KG1 (cell line): Measurements from ENCODE around the gene MYO3B.

ENCODE experiments used
- DNase-seq: peaks from one replicate; lab custom pipeline; 2025; lab: John Stamatoyannopoulos, UW

MYO3B gene

DNA sequence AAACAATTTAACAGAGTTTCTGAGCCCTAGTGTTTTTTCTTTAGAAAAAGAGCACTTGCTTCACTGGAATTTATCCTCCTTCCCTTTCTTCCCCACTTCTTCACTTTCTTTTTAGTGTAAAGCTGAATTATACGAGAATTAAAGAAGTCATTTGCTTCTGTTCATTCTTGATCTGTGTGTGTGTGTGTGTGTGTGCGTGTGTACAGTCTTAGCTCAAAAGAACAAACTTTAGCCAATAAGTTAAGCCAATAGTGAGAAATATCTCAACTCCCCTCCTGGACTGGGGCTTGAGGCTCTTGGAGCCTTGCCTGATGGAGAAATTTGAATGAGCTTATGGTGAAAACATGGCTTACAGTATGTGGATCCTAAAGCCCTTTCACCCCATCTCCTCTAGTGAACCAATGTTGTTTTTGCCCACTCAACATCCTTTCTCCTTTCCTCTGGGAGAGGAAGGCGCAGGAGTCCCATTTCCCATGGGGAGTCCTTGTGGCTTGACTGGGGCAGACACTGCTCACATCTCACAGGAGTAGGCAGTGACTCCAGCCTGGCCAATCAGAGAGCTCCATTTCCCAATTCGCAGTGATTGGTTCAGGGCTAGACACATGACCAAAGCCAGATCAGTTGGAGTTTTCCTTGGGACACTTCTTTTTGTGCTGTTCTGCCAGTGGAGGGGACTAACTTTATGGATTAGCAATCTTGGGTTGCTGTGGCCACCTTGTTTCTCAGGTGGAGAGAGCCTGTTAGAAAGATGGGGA, 16.3 kb upstream of the MYO3B start:
- no peak for DNase-seq

DNA sequence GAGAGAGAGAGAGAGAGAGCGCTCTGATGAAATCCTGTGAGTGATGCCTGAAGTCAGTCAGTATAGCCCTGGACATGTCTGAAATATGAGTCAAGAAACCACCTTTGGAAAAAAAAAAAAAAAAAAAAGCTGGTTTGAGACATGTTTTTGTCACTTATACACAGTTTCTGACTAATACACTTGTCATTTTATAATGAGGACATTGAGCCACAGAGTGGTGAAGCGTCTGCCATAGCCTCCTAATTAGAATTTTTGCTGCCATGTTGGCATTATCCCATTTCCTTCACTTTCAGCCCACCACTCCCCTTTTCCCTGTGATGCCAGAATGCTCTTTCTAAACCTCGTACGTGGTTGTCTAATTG, 15.7 kb upstream of the MYO3B start:
- DNase-seq = no peak

DNA sequence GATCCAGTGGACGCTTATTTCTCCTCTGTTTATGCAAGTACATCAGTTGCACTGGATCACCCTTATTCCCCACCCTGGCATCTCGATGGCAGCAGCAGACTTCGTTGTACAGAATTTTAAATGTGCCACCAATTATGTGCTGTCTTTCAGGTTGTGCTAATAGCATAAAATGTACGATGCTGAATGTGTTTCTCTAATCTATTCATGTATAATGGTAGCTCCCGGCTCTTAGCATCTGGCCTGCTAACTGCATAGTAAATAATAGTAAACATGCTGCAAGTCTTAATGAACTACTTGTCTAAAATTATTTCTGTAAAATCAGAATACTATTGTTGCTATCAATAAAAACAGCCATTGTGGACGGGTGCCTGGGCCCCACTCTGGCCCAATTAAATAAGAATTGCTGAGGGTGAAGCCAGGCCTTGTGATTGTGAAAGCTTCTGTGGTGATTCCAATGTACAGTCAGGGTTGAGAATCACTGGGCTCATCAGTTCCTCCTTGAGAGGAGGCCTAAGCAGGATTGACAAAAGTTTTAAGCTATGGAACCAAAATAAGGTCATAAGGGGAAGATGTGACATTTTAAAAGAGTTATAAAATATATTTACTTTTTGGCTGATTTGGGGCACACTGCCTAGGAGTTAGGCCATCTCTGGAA, 14.4 kb upstream of the MYO3B start:
- DNase-seq = no peak

DNA sequence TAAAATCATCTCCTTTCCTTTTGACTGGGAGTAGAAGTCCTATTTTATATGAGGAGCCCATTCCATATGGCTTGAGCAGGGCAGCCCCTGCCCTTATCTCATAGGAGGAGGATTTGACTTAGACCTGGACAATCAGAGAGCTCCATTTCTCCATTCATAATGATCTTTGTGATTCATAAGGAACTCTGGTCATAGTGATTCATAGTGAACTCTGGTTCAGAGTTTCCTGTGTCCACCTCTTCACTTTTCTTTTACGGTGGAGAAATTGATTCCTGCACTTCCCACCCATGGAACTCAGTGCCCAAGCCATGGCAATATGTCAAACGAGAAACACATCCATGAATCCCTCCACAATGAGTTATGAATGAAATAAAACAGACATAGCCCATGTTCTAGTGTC, 12.8 kb upstream of the MYO3B start:
- no peak for DNase-seq

DNA sequence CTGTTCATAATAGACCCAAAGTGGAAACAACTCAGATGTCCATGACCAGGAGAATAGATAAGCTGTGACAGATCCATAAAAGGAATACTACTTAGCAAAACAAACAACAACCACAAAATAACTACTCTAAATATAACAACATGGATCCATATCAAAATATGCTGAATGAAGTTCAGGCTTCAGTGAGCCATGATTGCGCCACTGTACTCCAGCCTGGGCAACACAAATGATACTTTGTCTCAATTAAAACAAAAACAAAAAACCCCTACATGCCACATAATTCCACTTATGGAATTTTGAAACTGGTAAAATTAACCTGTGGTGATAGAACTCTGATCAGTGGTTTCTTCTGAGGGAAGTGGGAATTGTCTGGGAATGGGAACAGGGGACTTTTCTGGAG, 11.2 kb upstream of the MYO3B start:
- no peak for DNase-seq

DNA sequence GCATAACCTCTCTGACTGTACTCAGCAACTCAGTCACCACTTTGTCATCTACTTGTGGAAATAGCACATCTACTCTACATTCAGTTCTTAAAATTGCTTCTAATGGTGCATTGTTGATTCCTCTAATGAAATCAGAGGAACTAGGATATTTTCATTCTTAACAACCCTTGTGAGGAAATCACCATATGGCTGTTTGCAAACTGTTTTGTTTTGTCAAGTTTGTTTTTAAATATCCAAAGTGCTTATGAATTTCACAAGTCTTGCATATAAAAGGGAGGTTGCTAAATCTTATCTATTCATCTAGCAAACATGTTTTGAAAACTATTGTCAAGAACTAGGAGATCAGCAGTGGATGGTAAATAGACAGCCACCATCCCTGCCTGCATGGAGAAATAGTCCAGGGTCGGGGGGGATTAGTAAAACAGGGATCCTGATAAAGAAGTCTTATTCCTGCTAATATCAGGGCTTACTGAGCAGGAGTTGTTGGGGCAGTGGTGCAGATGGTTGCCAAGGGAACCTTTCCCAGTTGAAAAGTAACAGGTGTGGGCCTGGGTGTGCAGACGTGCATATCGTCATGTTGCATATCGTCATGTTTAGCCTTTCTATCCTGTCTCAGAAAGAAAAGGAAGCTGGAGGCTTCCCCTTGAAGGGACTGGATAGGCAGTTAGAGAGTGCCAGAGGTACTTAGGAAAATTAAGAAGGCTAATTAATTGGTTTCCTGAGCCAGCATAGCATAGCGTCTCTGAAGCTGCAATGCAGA, 7.5 kb upstream of the MYO3B start:
- DNase-seq = no peak

DNA sequence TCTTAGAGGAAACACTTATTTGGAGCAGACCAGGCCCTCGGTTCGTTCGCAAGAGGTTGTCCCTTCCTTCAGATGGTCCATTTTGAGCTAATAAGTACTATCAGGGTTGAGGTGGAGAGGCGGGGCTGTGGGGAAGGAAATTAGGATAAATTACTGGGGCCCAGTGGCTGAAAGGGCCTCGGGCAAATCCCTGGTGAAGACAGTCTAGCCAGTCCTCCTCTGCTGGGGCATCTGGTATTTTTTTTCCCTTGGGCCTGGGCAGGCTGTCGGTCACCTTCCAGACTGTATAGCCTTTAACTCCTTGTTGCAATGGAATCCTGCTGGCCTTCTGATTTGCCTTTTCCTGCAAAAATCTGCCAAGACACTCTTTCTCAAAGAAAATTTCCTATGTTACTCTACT, 1.7 kb upstream of the MYO3B start:
- DNase-seq = no peak

DNA sequence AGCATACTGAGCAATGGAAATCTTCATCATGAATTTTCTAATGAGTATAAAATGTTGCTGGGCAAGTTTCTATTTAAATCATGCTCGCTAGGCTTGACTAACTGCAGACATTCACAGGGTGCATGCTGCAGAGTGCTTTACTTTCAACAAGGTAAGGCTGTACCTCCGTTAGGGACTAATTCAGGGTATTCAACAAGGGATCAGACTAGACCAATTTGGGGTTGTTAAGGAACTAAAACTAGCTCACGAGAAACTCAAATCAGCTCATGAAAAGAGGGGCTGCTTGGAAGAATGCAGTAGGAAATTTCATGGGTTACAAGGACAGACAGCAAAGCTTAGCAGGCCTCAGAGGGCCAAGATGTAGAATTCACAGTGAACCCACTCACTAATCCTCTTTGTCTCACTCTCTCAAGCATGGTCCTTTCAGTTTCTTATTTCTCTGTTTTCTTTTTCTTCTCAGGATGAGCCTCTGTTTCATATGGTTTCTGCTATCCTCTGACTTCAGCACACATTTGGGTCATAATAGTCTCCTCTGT, 2.2 kb downstream of the MYO3B start:
- no peak for DNase-seq

DNA sequence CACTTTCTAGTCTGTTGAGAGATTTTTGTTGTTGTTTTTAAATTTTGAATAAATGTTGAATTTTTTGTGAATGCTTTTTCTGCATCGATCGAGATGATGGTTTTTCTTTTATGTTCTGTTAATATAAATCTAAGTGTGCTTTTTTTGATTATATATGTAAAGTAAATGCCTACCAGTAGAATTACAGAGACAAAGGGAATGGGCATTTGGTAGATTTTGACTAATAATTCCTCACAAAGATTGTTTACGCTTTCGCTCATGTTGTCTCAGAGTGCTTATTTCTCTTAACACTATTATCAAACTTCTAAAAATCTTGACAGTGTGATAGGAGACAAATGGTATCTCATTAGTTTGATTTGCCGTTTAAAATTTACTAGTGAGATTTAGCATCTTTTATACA, 3.7 kb downstream of the MYO3B start:
- no peak for DNase-seq

DNA sequence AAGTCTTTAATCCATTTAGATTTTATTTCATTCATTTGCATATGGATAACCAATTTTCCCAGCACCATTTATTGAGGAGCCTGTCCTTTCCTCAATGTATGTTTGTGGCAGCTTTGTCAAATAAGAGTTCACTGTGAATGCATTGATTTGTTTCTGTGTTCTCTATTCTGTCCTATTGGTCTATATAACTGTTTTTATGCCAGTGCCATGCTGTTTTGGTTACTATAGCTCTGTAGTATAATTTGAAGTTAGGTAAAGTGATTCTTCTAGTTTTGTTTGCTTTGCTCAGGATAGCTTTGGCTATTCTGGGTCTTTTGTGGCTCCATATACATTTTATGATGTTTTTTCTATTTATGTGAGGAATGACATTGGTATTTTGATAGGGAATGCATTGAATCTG, 7.4 kb downstream of the MYO3B start:
- no peak for DNase-seq

DNA sequence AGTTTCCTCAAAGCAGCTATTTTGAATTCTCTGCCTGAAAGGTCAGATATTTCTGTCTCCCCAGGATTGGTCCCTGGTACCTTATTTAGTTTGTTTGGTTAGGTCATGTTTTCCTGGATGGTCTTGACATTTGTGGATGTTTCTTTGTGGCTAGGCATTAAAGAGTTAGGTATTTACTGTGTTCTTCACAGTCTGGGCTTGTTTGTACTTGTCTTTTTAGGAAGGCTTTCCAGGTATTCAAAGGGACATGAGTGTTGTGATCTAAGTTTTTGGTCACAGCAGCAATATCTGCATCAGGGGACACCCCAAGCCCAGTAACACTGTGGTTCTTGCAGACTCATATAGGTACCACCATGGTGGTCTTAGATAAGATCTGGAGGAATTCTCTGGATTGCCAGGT, 11.8 kb downstream of the MYO3B start:
- DNase-seq = no peak

DNA sequence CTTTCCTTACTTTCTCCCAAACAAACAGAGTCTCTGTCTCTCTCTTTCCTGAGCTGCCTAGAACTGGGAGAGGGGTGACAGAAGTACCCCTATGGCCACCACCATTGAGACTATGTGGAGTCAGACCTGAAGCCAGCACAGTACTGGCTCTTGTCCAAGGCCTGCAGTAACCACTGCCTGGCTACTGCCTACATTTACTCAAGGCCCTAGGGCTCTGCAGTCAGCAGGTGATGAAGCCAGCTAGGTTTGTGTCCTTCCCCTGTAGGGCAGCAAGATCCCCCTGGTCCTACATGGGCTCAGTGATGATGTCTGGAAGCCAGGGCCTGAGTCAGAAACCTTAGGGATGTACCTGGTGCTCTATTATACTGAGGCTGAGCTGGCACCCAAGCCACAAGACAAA, 12.2 kb downstream of the MYO3B start:
- no peak for DNase-seq

DNA sequence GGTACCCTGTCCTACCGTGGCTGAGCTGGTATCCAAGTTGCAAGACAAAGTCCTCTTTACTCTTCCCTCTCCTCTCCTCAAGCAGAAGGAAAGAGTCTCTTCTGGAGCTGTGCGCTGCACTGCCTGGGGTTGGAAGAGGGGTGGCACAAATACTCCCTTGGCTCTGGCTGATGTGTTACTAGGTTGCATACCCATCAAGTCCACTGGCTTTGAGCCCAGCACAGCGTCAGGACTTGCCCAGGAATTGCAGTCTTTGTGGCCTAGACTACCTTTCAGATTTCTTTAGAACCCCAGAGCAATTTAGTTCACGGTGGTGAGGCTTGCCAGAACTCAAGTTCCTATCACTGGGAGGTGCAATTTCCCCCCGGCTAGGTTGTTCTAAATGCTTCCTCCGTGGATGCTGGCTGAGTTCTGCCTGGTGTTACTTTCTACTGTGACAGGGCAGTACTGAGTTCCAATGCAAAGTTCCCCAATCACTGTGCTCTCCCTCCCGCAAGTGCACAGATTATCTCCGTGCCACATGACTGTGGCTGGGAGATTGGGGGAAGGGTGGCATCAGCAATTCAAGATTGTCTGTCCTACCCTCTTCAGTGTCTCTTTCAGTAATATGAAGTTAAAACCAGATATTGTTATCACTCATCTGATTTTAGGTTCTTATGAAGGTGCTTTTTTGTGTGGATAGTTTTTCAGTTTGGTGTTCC, 13.4 kb downstream of the MYO3B start:
- DNase-seq = no peak

DNA sequence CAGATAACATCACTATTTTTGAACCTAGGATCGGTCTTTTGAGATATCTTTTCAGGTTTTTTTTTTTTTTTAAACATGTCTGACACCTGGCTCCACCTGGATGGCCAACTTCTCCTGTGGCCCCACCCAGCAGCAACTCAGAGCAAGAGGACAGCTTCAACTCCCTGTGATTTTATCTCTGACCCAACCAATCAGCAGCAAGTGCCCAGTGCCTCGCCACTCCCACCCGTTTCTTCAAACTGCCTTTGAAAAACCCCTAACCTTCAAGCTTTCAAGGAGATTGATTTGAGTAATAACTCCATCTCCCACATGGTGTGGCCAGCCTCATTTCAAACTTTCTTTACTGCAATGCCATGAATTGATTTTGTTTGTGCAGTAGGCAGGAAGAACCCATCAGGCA, 19.0 kb downstream of the MYO3B start:
- no peak for DNase-seq

DNA sequence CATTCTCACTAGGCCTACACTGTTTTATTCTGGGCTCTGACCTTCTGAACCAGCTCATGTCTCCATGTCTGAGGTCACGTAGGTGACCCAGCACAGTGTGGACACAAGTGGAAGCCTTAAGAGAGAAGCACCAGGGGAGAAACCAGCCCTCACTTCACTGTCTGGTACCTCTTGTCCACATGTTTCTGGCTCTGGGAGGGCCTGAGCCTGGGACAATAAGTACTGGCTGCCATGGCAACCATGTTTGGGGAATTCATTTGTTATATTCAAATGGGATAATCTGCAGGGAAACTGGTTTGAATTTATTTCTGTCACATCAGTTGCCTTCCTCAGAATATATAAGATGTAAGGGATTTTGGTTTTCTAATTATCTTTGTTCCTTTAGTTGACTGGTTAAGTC, 23.3 kb downstream of the MYO3B start:
- DNase-seq = no peak

DNA sequence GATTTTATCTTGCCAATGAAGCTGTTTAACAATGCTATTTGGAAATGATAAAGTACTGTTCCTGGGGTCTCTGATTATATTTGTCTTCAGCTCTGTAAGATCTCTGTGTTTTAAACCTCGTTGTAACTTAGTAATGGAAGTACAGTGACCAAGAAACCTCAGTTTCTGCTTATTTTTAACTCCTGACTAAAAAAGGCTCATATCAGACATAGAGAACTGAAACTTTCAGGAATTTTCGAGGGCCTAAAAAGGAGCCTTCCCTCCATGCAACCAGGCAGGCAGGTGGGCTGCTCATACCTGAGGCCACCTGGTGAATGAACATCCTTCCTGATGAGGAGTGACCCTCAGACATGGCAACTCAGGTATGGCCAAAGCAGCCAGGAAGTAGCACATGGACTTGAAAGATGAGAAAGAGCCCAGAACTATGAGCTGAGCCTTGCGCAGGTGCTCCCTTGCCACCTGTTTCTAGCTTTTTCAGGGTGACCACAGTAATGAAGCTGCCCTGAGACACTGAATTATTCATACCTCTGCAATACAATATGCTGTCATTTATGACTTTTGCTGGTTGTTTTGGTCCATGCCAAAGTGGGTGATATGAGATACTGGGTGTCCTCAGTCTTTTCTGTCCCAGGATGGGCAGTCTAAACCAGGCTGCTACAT, 23.9 kb downstream of the MYO3B start:
- no peak for DNase-seq

DNA sequence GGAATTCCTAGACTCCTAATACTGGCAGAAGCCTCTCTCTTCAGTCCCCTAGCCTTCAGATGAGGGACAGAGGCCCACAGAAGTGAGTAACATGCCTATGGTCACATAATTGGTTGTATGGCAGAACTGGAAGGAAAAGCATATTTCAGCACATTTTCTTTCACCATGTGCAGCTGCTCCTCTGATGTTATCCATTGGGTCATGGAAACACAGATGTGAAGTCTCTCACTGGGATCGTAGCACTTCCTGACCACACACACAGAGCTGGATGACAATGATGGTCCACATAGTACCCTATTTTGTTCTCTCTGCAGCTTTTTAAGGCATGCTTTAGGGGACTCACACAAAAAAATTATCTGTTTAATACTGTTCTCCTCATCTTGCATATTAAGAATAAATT, 24.5 kb downstream of the MYO3B start:
- DNase-seq = no peak

DNA sequence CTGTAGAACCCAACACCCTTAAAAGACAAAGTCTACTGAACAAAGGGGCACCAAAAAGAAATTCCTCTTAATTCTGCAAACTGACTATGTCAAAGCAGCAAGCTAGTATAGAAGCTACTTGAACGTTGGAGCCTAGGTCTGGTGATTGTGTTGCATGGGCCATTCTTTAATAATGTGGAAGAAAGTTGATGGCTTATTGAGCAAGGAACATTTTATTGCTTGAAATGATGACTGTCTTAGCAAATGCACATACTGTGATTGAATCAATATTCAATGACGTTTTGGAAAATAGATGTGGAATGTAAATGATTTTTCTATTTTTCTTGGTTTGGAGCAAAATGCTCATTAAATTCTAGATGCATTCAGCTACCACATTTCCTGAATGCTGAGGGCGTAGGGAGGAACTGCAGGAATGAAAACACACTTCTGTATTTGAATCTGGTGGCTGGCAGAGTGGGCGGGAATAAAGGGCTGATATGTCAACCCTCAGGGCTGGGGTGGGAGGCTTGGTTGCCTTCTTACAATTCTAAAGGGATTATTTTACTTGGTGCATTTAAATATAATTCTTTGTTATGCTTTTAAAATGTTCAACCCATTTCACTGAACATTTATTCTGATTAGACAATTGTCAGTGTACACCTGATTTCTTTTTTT, 26.5 kb downstream of the MYO3B start:
- no peak for DNase-seq

DNA sequence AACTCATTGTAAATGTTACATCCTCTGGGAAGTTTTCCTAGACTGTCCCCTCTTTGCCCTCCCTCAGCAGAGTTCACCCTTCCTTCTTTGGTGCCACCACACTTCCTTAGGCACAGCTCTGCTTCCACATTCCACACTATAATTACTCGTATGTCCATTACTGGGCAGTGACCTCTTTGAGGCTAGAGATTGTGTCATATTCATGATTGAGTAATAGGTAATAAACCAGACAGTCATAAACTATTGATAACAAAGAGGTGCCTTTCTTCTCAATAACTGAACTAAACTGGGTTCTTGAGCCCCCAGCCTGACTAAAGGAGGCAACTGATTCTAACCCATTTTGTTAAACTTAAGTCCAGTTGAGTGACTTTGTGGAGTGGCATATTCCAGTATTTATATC, 28.3 kb downstream of the MYO3B start:
- no peak for DNase-seq

DNA sequence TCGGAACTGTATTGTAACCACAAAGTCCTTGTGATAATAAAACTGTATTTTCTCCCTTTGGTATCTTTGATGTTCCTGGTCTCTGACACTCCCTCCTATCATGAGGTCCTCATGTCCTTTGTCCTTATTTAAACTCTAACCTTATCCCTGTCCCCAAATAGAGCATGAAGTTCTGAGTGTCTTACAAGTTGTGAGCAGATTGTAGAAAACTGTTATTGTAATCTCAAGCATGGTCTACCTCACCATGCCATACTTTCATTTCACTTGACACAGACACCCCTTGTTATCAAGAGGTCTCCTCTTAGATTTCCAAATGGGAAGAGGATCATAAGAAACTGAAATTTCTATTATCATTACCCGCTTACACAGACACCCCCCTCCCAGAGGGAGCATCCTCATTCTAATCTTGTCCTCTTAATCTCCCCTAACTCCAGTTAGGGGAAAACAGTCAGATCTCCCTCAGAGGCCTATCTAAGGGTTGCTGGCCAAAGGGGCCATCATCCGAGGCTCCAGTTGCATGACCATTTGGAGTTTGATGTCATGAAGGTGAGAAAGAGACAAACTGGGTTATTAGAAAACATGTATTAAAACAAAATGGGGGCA, 29.0 kb downstream of the MYO3B start:
- DNase-seq = no peak

DNA sequence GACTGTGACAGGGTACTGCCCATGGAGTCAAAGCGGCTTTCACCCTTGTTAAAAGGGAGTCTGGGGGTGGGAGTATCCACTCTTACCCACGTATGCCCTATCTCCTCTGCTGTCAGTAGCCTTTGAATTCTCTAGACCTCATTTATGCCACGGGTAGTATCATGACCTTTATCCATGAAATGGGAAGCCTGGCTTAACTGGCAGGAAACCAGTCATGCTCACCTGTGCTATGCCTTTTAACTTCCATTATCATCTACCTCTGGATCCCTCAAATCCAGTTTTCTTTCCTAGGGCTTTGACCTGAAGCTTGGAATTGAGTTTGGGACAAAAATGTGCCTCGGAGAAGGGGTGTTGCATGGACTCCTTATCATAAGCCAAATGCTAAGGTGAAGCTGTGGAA, 30.0 kb downstream of the MYO3B start:
- no peak for DNase-seq
